ENCODE results near the gene BLACAT1.

- no peak for TF ChIP-seq CTCF (IDR thresholded peaks at IDR 0.05)
- TF ChIP-seq EP300 (IDR thresholded peaks at IDR 0.05), result no peak
Measured at GRCh38 chr1:205444931-205445645, 10.8 kb downstream of the BLACAT1 start.

Measured in gastroesophageal sphincter (tissue), 3 donors.